GM13976 (cell line): Measurements from ENCODE around the gene ZNF622.

Experiments
- DNase-seq: peaks from one replicate; pipeline ENCODE4 v3.0.0; 2012; ENCODE audit warnings: low spot score
- CTCF ChIP-seq: IDR thresholded peaks from 2 replicates; pipeline ENCODE4 v1.5.1; 2012; ENCODE audit warnings: borderline replicate concordance, mild to moderate bottlenecking; ENCODE audit not compliant: insufficient read depth; ENCODE audit errors: extremely low read depth, missing control alignments, control extremely low read depth
- in situ Hi-C: fragments of 300-500 bp; cut with MboI; formaldehyde crosslinking; loops from one replicate; pipeline ENCODE4 v1.12.0; 2022; ENCODE audit warnings: low sequenced_read_pairs, mixed read lengths, inconsistent platforms; ENCODE audit not compliant: unreplicated experiment

Gene ZNF622

GRCh38 chr5:16464664-16465543 is 696 bp downstream of the ZNF622 start:
- no peak for TF ChIP-seq CTCF
- no peak for DNase-seq
- in situ Hi-C loops, result loop anchor here (5.0 kb wide), 1 partner anchor 87 kb away; no protein-coding TSS in a partner anchor

- in situ Hi-C loops, result no loop called here
- no peak for DNase-seq
- no peak for TF ChIP-seq CTCF
Measured at GRCh38 chr5:16464231-16464630, 1.4 kb downstream of the ZNF622 start.

- in situ Hi-C loops, result no loop called here
Measured at GRCh38 chr5:16461782-16462181, 3.8 kb downstream of the ZNF622 start.

GRCh38 chr5:16461026-16461425 is 4.6 kb downstream of the ZNF622 start:
- no peak for DNase-seq
- in situ Hi-C loops, result no loop called here
- no peak for TF ChIP-seq CTCF

More at GRCh38 chr5:16461782-16462181, 3.8 kb downstream of the ZNF622 start:
- no peak for DNase-seq
- TF ChIP-seq CTCF, result no peak

- no peak for TF ChIP-seq CTCF
- no peak for DNase-seq
- in situ Hi-C loops, result loop anchor here (10.0 kb wide), 1 partner anchor 305 kb away; no protein-coding TSS in a partner anchor
Measured at GRCh38 chr5:16459451-16459850, 6.1 kb downstream of the ZNF622 start.

GRCh38 chr5:16457853-16458252 is 7.7 kb downstream of the ZNF622 start:
- in situ Hi-C loops, result loop anchor here (10.0 kb wide), 1 partner anchor 303 kb away; no protein-coding TSS in a partner anchor
- no peak for TF ChIP-seq CTCF
- DNase-seq, result no peak
